HepG2 (cell line): ENCODE data around the gene PIGBOS1. TPM values are rescaled to one million over a fixed set of nuclear protein-coding genes. Genes with fewer than 3 reads are reported as not detected.

Experiments used
- ATAC-seq: fragments of 200-7000 bp; cut with Tn5 transposase; 3 replicates; pipeline ENCODE4 v1.9.1; 2020; ENCODE audit warnings: mild to moderate bottlenecking, moderate library complexity
- BruUV-seq: library from RNA; stranded (reverse); fragments of 400-500 nt; replicated peaks from 2 replicates; lab custom pipeline; 2021; lab: Mats Ljungman, UMichigan
- CTCF ChIA-PET: fragments of 300-600 bp; formaldehyde crosslinking; extraction: SDS; loops from one replicate; lab custom pipeline; 2021; ENCODE audit warnings: low total read pairs, inconsistent platforms, low intra/inter-chr PET ratio; lab: Yijun Ruan, JAX
- POLR2A ChIA-PET: fragments of 350-600 bp; sonication (Branson Sonifier 250); formaldehyde crosslinking; loops from one replicate; lab custom pipeline; 2020; ENCODE audit warnings: antibody characterized with exemption, inconsistent platforms; lab: Yijun Ruan, JAX
- DNase-seq: peaks from one replicate; pipeline ENCODE4 v3.0.0-alpha.2; 2015; ENCODE audit warnings: low spot score
- FAIRE-seq: peaks from 3 replicates; lab custom pipeline; 2011; peaks lifted over from hg19 to GRCh38; lab: Jason Lieb, UNC
- H2AFZ ChIP-seq: one replicate; pipeline ENCODE4 v1.6.1; 2011; ENCODE audit warnings: low read length, inconsistent platforms
- H3K27ac ChIP-seq: fragments of 300-600 bp; 3 replicates; pipeline ENCODE4 v1.8.0; 2011; ENCODE audit warnings: mixed run types, mild to moderate bottlenecking, mixed read lengths, low read length, inconsistent platforms; ENCODE audit not compliant: insufficient read depth; ENCODE audit errors: extremely low read length
- H3K27me3 ChIP-seq, 2 experiments: fragments of 200-600 bp in 1 of 2; 2 replicates in 1 of 2; 3 replicates in 1 of 2; pipeline versions ENCODE4 v1.6.0 to v1.8.0; 2011; ENCODE audit warnings: low read length in 2 of 2, mild to moderate bottlenecking in 2 of 2, moderate library complexity in 2 of 2, inconsistent platforms in 1 of 2; ENCODE audit not compliant: insufficient read depth in 2 of 2, control insufficient read depth in 1 of 2
- H3K36me3 ChIP-seq, 2 experiments: fragments of 200-600 bp in 1 of 2; replicated peaks in 1 of 2; 2 replicates in 1 of 2; 3 replicates in 1 of 2; pipeline versions ENCODE4 v1.5.1 to v1.8.0; 2011; ENCODE audit warnings: low read length in 2 of 2, inconsistent platforms in 1 of 2; ENCODE audit not compliant: insufficient read depth in 2 of 2, control insufficient read depth in 1 of 2
- H3K4me1 ChIP-seq: 2 replicates; pipeline ENCODE4 v1.5.1; 2012; ENCODE audit warnings: low read length, inconsistent platforms; ENCODE audit not compliant: insufficient read depth
- H3K4me2 ChIP-seq: 2 replicates; pipeline ENCODE4 v1.6.0; 2011; ENCODE audit warnings: low read depth, low read length, inconsistent platforms
- H3K4me3 ChIP-seq, 3 experiments: fragments of 200-600 bp in 1 of 3; sonication (generic), shearing (Covaris generic) in 1 of 3; replicated peaks in 1 of 3; 2 replicates each; pipeline ENCODE4 v1.5.1; 2011 to 2016; ENCODE audit warnings: low read length in 3 of 3, inconsistent platforms in 2 of 3, low read depth in 2 of 3, mild to moderate bottlenecking in 2 of 3, control low read depth in 1 of 3, mixed read lengths in 1 of 3; ENCODE audit not compliant: insufficient read depth in 1 of 3
- H3K79me2 ChIP-seq: one replicate; pipeline ENCODE4 v1.6.1; 2011; ENCODE audit warnings: low read length, inconsistent platforms; ENCODE audit not compliant: insufficient read depth
- H3K9ac ChIP-seq: 2 replicates; pipeline ENCODE4 v1.6.0; 2011; ENCODE audit warnings: mild to moderate bottlenecking, low read depth, low read length, inconsistent platforms; ENCODE audit not compliant: insufficient read depth
- H3K9me3 ChIP-seq: 2 replicates; pipeline ENCODE4 v1.5.1; 2012; ENCODE audit warnings: mild to moderate bottlenecking, low read length
- H4K20me1 ChIP-seq: 2 replicates; pipeline ENCODE4 v1.6.0; 2011; ENCODE audit warnings: inconsistent platforms, mild to moderate bottlenecking, low read length, moderate library complexity; ENCODE audit not compliant: insufficient read depth
- CREB1 ChIP-seq, 2 experiments: fragments of 450-650 bp in 1 of 2; IDR thresholded peaks; 2 replicates each; pipeline ENCODE4 v1.6.1; 2016 to 2017; ENCODE audit warnings: control low read depth in 1 of 2, mild to moderate bottlenecking in 1 of 2, missing compliant biosample characterization in 1 of 2, missing genetic modification characterization in 1 of 2
- HNF4G ChIP-seq, 2 experiments: sonication (generic) in 1 of 2; formaldehyde crosslinking in 1 of 2; IDR thresholded peaks; 2 replicates each; pipeline versions ENCODE4 v1.4.0 to v1.6.1; 2011 to 2020; ENCODE audit warnings: borderline replicate concordance in 2 of 2, low read depth in 2 of 2, mild to moderate bottlenecking in 2 of 2, low read length in 1 of 2, missing genetic modification reagents in 1 of 2, moderate library complexity in 1 of 2
- KAT2B ChIP-seq: fragments of 150-350 bp; IDR thresholded peaks from 2 replicates; pipeline ENCODE4 v1.6.1; 2014; ENCODE audit warnings: low read depth, low read length, borderline replicate concordance
- KDM5A ChIP-seq: fragments of 200-600 bp; sonication (generic); IDR thresholded peaks from 2 replicates; pipeline ENCODE4 v1.7.0; 2018; ENCODE audit warnings: antibody characterized with exemption, mild to moderate bottlenecking, low read length, borderline replicate concordance
- ZNF138 ChIP-seq: sonication (generic); formaldehyde crosslinking; IDR thresholded peaks from 2 replicates; pipeline ENCODE4 v1.5.0; 2020; ENCODE audit warnings: mild to moderate bottlenecking, low read depth, missing genetic modification reagents
- ZNF234 ChIP-seq: sonication (generic); formaldehyde crosslinking; conservative IDR thresholded peaks from 2 replicates; pipeline ENCODE4 v1.5.1; 2020; ENCODE audit warnings: mild to moderate bottlenecking, missing genetic modification reagents
- ZNF503 ChIP-seq: sonication (generic); formaldehyde crosslinking; IDR thresholded peaks from 2 replicates; pipeline ENCODE4 v1.4.0; 2020; ENCODE audit warnings: missing genetic modification reagents
- ZNF619 ChIP-seq: sonication (generic); formaldehyde crosslinking; IDR thresholded peaks from 2 replicates; pipeline ENCODE4 v1.4.0; 2020; ENCODE audit warnings: mild to moderate bottlenecking, missing genetic modification reagents
- ZNF737 ChIP-seq: sonication (generic); formaldehyde crosslinking; IDR thresholded peaks from 2 replicates; pipeline ENCODE4 v1.5.0; 2020; ENCODE audit warnings: missing genetic modification reagents, mild to moderate bottlenecking, borderline replicate concordance
- ZNF768 ChIP-seq: sonication (generic); formaldehyde crosslinking; IDR thresholded peaks from 2 replicates; pipeline ENCODE4 v1.4.0; 2020; ENCODE audit warnings: missing genetic modification reagents
- WGBS: methylation state at CpG from one replicate; pipeline ENCODE4 v1.1.6; 2017; ENCODE audit warnings: low lambda C conversion rate; 5-methylcytosine and 5-hydroxymethylcytosine counted together
- in situ Hi-C: cut with HindIII; loops from 2 replicates; pipeline ENCODE4 v1.10.0; 2017; ENCODE audit warnings: low pct_unique_long_range_greater_than_20kb; ENCODE audit not compliant: extremely low pct_ligation_motif_present
- intact Hi-C: fragments of 100-400 bp; cut with micrococcal nuclease; formaldehyde crosslinking; loops from one replicate; pipeline ENCODE4 v1.10.0; 2022; ENCODE audit not compliant: unreplicated experiment
- polyA plus RNA-seq, 8 experiments: library from polyadenylated mRNA; depleted of rRNA in 3 of 8; stranded (reverse) in 7 of 8; unstranded in 1 of 8; fragments of >200 nt; fragmentation: Illumina TruSeq in 4 of 8; extraction: Trizol in 4 of 8; gene quantifications; 2 replicates each; pipeline versions ENCODE4 v1.2.1 to v1.2.3, GENCODE V29; 2011 to 2016; ENCODE audit warnings: low read depth in 4 of 8, missing spikeins in 1 of 8, mixed read lengths in 1 of 8; ENCODE audit not compliant: insufficient read depth in 1 of 8
- total RNA-seq, 5 experiments: library from RNA; depleted of rRNA; stranded (reverse); fragments of >200 nt; fragmentation: Illumina TruSeq; extraction: Trizol; gene quantifications; 2 replicates each; pipeline ENCODE4 v1.2.3, GENCODE V29; 2016; ENCODE audit warnings: low read depth in 1 of 5

PIGBOS1 gene
- total and polyA plus RNA-seq, 2 of the 13 experiments (the other 11 are each of a cell fraction or from before 2014, with no cell fraction given): 14.8 to 22.1 TPM

GRCh38 chr15:55360256-55360655 lies 41.3 kb upstream of the PIGBOS1 start:
- H3K27ac ChIP-seq: no peak overlapping the region
- peaks cover 7% of the 10 kb centered on the region; the same call in 1 of the 2 replicates for H3K4me1 ChIP-seq
- peaks cover 0 to 10% of the 10 kb centered on the region in 2 experiments; a peak in 3 of 5 replicates for H3K36me3 ChIP-seq
- H4K20me1 ChIP-seq: no peaks in the 10 kb centered on the region
- BruUV-seq: no TSS peak
- intact Hi-C loops (no loop called here), in situ Hi-C loops (no loop called here)
- DNase-seq: no peak
- FAIRE-seq: no peak
- H3K4me3 ChIP-seq: no peak overlapping the region
- H3K9ac ChIP-seq: no peak overlapping the region
- H3K4me2 ChIP-seq: no peak overlapping the region
- no peak for ATAC-seq
- no peaks in the 10 kb centered on the region for H3K79me2 ChIP-seq
- WGBS: 89% methylated on average over 6 of the region's 6 CpGs
- no peaks in the 10 kb centered on the region for H3K9me3 ChIP-seq
- ChIA-PET CTCF (no interaction called here), POLR2A (no interaction called here)
- no peak overlapping the region for H2AFZ ChIP-seq
- no peaks in the 10 kb centered on the region for H3K27me3 ChIP-seq
- TF ChIP-seq ZNF619 (CRISPR knock-in tag) (no peak), ZNF503 (no peak), HNF4G (IDR thresholded peaks at IDR 0.05; ENCODE audit: borderline replicate concordance, low read depth, low read length) (no peak), HNF4G (CRISPR knock-in tag; IDR thresholded peaks at IDR 0.05; ENCODE audit: borderline replicate concordance, low read depth) (no peak), CREB1 (IDR thresholded peaks at IDR 0.05) (no peak), CREB1 (CRISPR knock-in tag; IDR thresholded peaks at IDR 0.05) (no peak), ZNF234 (no peak), KDM5A (no peak), ZNF737 (no peak), KAT2B (no peak), ZNF138 (CRISPR knock-in tag) (no peak), ZNF768 (no peak)
